ENCODE measurements around the gene CACNB2. TPM values are rescaled to one million over a fixed set of nuclear protein-coding genes. Genes with fewer than 3 reads are reported as not detected.

Gene CACNB2
- polyA plus RNA-seq, 3 donors, result 2.7 to 8.4 (median 3.1) TPM

DNA sequence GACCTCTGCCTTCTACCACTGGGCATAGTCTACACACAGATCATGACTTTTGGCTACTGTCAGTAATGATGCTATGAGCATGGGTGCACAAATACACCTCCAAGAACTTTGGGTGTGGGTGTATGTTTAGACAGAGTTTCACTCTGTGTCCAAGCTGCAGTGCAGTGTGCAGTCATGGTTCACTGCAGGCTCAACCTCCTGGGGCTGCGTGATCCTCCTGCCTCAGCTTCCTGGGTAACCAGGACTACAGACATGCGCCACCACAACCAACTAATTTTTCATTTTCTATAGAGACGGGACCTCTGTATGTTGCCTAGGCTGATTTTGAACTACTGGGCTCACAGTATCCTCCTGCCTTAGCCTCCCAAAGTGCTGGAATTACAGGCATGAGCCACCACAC is 316.8 kb downstream of the CACNB2 start:
- no peak for DNase-seq (ENCODE audit: extremely low read depth in 1 of 11, low read depth in 9 of 11, low spot score in 4 of 11)

DNA sequence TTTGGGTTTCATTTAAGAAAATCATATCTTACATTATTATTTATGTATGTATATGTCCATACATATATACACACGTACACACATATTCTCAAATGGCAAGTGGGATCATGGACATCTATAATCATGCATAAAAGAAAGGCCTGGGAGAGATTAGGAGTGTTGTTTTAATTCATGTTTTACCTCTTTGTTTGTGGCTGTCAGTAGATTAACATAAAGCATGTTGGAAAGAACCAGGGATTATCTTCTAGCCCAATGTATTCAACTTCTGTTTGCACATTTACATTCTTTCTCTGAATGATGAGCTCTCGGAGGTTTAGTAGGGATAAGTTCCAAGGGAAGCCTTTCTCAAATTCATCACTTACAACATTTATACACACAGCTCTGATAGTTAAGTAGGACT is 319.8 kb downstream of the CACNB2 start:
- DNase-seq (ENCODE audit: extremely low read depth in 1 of 11, low read depth in 9 of 11, low spot score in 4 of 11), result no peak

DNA sequence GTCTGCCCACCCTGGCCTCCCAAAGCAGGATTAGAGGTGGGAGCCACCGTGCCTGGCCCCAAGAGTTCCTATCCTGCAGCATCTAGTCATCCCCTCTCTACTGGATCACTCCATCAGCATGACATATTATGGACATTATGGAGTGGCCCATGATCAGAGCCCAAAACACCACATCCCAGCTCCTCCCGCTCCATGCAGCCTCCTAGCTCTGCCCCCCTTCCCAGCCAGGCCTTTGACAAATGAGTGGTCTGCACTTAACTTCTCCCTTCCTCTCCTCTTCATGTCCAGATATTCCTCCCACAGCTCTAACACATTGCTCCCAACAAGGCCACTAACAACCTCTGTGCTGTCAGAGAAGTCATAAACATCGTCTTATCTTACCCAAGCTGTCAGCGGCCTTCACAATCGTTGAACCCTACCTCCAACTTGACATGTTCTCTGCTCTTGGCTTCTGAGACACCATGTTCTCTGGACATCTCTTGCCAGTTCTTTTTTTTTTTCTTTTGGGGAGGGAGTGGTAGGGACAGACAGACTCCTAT is 323.5 kb downstream of the CACNB2 start:
- DNase-seq (ENCODE audit: extremely low read depth in 1 of 11, low read depth in 9 of 11, low spot score in 4 of 11), result no peak

DNA sequence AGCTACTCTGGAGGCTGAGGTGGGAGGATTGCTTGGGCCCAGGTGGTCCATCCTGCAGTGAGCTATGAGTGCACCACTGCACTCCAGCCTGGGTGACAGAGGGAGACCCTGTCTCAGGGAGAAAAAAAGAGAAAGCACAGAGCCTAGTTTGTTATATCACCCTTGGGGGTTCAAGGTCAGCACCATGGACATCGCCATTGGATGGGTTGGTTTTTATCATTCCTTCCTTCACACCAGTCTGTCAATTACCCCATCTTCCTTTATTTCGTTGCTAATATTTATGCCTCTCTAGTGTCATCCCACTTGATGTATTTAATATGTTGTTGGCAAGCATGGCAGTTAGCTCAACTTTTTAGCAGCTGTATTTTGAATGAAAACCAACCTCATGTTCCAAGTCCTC is 328.9 kb downstream of the CACNB2 start:
- DNase-seq (ENCODE audit: extremely low read depth in 1 of 11, low read depth in 9 of 11, low spot score in 4 of 11), result no peak

DNA sequence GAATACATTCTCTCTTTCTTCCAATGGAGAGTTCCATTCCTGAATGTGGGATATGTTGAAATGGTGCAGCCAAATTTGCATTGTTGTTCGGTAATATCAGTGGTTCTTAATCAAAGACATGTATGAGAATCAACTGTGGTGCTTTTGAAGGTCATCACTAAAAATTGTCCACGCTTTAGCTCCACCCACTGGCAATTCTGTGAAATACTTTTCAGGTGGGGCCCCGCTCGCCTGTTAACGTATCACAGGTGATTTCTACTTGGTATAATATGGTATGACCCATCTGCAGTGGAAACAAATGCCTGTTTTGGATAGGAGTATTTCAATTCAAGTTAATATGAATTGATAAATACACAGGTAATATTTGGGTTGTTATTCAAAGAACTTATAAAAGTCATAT is 332.8 kb downstream of the CACNB2 start:
- DNase-seq (ENCODE audit: extremely low read depth in 1 of 11, low read depth in 9 of 11, low spot score in 4 of 11), result no peak

DNA sequence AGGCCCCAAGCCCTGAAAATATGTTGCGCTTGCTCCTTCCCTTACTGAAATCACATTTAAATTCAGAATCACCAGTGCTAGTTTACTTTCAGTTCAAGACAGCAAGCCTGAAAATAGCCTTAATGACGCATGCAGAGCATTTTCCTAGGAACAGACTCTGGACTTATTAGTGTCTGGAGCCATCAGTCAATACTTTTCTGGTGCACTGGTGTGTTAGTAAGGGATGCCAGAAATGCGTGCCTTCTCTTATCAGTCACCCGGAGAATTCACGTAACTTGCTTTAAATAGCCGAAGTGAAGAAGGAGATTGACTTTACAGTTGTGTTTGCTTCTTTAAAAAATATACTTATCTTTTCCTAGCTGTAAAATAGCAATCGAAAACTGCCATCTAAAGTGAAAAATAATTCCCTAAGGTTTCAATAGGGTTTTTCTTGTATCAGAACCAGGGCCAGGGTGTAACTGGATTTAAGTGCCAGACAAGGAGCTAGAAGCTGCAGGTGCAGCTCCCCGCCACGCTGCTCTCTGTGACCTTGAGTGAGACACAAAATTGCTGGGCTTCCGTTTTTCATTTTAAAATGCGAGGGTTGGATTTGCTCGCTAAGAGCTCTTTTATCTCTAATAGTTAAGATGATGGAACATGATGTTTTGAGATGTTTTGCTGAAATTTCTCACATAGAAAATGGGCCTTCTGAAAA is 333.3 kb downstream of the CACNB2 start:
- DNase-seq (ENCODE audit: extremely low read depth in 1 of 11, low read depth in 9 of 11, low spot score in 4 of 11), result no peak

DNA sequence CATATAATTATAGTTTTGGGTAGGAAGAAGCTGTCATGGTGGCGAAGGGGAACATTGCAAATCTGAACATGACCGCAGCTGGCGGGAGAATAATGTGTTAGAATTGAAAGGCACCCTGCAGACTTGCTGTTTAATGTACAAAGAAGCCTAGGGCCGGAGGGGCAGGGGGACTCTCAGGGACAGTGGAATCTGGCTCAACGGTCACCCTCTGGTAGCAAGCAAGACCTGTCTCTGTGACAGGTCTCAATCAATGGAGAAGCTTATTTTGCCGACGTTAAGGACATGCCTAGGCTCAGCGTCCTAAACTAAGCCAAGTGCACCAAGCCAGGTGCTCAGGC is 333.9 kb downstream of the CACNB2 start:
- DNase-seq (ENCODE audit: extremely low read depth in 1 of 11, low read depth in 9 of 11, low spot score in 4 of 11), result no peak

DNA sequence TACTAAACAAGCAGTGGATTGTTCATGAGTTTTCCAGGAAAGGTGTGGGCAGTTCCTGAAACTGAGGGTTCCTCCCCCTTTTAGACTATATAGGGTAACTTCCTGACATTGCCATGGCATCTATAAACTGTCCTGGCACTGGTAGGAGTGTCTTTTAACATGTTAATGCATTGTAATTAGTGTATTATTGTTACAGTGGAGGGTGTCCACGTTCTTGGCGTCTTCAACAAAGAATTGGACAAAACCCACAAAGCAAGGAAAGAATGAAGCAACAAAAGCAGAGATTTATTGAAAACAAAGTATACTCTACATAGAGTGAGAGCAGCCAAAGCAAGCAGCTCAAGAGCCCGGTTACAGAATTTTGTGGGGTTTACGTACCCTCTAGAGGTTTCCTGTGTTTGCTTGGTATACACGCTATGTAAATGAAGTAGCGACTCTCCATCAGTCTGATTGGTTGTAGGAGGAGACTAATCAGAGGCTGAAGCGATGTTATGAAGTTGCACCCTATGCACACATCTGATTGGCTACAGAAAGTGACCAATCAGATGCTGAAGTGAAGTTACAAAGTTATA is 335.9 kb downstream of the CACNB2 start:
- no peak for DNase-seq (ENCODE audit: extremely low read depth in 1 of 11, low read depth in 9 of 11, low spot score in 4 of 11)

DNA sequence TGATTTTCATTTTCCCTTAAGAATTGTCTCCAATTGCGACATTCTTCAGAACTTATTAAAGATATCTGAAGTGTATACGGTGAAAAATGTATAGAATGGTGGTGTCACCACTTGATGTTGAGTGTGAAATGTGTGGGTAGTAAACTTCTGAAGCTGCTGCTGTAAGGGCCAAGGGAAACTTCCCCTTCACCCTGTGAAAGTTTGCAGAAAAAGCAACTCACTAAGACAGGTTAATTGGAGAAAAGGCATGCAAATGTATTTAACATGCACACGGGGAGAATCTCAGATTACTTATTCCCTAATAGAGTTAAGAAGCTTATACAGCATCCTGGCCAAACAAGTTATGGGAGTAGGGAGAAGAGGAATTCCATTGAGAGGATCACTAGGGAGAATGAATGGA is 338.1 kb downstream of the CACNB2 start:
- DNase-seq (ENCODE audit: extremely low read depth in 1 of 11, low read depth in 9 of 11, low spot score in 4 of 11), result no peak

DNA sequence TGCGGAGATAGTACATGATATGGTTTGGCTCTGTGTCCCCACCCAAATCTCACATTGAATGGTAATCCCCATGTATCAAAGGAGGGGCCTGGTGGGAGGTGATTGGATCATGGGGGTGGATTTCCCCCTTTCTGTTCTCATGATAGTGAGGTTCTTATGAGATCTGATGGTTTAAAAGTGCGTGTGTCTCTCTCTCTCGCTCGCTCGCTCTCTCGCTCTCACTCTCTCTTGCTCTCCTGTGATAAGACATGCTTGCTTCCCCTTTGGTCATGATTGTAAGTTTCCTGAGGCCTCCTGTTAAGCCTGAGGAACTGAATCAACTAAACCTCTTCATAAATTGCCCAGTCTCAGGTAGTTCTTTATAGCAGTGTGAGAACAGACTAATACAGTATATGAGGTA is 339.3 kb downstream of the CACNB2 start:
- DNase-seq (ENCODE audit: extremely low read depth in 1 of 11, low read depth in 9 of 11, low spot score in 4 of 11), result no peak

DNA sequence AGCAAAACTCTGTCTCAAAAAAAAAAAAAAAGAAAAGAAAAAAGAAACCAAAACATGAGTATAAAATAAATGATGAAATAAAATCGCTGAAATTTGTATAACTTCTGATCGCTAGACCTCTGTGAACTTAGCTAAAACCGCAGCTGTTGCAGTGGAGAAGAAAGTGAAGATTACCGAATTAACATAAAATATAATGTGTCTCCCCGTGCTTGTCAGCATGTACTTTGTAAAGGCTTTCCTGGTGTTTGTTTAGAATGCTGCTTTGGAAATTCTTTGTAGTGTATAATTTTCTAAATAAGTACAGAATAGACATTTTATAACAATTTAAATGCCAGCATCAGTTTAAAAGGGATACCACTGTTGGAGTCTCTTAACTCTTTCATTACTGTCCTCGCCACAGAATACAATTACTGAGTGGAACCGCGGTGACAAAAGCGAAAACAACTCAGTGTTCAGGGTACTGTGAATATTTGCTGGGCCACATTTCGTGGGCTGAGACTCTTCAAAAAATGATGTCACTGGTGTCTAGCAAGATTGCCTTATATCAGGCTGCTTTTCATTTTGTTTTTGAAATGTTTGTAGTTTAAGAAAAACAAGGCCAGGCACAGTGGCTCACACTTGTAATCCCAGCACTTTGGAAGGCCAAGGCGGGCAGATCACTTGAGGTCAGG is 343.4 kb downstream of the CACNB2 start:
- DNase-seq (ENCODE audit: extremely low read depth in 1 of 11, low read depth in 9 of 11, low spot score in 4 of 11), result no peak

DNA sequence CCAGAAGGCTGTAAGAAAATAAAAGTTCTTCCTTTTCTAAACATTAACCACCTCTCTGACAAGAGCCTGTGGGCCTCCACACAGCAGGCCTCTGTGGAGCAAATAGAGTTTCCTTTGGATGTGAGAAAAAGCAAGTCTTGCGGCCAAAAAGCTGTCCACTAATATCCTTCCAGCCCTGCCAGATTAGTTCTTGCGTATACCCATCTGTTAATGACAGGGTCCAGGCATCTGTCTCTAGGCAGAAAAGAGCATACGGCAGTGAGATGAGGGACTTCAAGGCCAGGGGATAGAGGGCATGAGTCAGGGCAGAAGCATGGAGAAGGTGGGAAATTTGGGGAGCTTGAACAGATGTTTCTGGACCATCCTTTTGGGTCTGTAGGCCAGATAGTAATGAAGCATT is 346.2 kb downstream of the CACNB2 start:
- no peak for DNase-seq (ENCODE audit: extremely low read depth in 1 of 11, low read depth in 9 of 11, low spot score in 4 of 11)

DNA sequence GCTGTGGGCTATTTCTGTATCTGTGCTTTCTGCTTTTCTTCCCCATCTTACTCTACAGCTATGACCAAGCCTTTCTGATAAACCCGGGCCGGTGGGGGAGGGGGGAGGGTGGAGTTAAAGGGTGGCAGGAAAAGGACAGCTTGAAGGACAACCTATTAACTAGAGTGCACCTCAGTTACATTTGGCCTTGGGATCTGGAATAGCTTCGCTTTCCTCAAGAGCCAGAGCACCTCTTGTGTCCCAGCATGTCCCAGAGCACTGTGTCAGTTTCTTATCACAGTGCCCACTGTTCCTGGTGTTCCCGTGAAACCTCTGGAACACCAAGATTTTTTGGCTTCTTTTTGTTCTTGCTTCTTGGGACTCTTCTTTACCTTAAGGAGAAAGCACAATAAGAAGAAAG is 350.5 kb downstream of the CACNB2 start:
- DNase-seq (ENCODE audit: extremely low read depth in 1 of 11, low read depth in 9 of 11, low spot score in 4 of 11), result no peak

DNA sequence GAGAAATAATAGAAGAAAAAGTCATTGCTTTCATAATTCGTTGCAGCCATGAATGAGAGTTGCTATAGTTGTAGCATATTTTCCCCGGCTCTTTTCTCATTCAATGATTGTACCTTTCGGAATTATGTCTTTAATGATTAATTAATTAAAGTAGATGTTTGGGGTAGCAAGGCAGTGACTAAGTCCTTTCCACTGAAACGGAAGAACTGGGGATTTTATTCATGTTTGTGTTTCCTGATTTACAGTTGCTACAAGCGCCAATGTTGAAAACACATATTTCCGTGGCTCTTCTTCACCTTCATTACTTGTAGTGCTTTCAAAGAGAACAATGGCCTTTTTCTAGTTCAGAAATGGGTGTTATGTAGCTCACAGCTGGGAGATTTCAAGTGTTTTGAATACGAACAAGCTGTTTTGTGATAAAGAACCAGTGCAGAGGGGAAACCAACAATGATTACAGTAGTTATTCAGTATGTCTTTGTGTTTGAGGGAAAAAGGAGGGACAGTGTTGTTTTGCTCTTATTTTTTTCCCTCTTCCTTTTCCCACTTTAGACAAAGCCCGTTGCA is 357.7 kb downstream of the CACNB2 start:
- DNase-seq (ENCODE audit: extremely low read depth in 1 of 11, low read depth in 9 of 11, low spot score in 4 of 11), result peak in 3 of 11 donors; percentile 8 to 24 (median 9)

DNA sequence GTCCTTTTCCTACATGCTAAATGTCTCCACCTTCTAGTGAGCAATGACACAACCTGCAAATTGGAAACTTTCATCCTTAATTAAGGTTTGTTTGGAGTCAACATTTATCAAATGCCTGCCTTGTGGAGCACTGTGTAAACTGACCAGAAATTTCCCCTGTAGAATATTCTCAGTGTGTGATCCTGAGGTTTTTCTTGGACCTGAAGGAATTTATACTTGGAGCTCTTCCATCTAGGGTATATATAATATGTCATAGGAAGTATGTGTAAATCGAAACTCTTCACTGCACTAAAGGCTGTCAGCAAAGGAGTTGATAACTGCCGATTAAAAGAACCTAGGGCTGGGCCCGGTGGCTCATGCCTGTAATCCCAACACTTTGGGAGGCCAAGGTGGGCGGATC is 358.8 kb downstream of the CACNB2 start:
- no peak for DNase-seq (ENCODE audit: extremely low read depth in 1 of 11, low read depth in 9 of 11, low spot score in 4 of 11)

DNA sequence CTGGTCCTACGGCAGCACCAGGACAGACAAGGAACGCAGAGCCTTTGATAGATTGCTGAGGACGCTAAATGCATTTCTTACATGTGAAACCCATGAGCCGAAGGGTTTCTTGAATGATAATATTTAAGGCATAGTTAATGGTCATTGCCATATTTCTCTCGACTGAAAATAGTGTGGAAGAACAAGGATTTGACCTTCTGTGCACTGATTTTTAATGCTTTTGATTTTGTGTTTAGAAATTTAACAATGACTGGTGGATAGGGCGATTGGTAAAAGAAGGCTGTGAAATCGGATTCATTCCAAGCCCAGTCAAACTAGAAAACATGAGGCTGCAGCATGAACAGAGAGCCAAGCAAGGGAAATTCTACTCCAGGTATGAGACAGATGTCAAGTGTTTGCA is 360.4 kb downstream of the CACNB2 start:
- DNase-seq (ENCODE audit: extremely low read depth in 1 of 11, low read depth in 9 of 11, low spot score in 4 of 11), result no peak

DNA sequence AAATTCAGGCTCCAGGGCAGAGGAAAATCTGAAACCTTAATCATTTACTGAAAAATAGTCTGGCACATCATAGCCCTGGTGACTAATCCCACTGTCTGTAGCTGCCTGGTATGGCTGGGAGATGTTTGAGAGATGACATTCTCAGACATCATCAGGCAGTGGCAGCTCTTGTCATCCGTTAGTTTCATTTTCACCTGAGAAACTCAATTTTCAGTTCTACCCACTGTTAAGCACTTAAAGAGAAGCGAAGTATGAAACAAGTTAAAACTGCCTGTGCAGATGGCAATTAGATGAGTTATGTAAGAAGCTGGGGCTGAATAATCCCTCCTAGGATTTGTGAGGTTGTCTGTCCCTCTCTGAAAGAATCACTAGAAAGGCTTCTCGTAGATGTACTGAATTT is 361.0 kb downstream of the CACNB2 start:
- DNase-seq (ENCODE audit: extremely low read depth in 1 of 11, low read depth in 9 of 11, low spot score in 4 of 11), result no peak

DNA sequence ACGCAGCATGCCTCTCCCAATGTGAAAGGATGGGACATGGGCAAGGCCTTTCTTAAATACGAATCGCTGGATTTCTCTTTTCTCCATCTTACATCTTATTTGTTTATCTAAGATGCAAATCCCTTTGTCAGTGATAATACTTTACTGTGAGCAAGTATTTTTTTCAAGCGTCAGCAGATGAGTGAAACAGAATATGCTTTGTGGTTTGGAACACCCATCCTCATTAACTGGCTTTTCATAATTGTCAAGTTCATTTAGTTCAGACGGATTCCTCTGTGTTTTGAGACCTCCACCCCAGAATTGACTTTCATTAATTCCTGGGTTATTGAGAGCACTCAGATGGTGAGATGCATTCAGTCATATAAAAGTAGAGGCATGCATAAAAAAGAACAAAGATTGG is 361.4 kb downstream of the CACNB2 start:
- DNase-seq (ENCODE audit: extremely low read depth in 1 of 11, low read depth in 9 of 11, low spot score in 4 of 11), result no peak

DNA sequence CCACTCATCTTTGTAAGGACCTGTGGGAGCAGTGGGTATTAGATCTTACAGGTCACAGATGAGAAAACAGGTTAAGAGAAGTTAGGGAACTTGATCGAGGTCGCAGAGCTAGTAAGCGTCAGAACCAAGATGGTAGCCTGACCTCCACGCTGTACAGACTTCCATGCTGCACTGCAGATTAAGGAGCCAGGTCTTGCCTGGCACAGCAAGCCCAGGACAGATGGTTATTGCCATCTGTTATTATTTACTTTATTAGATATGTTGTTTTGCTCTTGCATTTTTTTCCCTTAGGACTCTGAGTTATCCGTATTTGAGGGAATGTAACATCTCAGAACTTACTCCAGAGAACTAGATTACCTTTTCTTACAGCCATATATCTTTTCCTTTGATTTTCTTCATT is 363.9 kb downstream of the CACNB2 start:
- no peak for DNase-seq (ENCODE audit: extremely low read depth in 1 of 11, low read depth in 9 of 11, low spot score in 4 of 11)

DNA sequence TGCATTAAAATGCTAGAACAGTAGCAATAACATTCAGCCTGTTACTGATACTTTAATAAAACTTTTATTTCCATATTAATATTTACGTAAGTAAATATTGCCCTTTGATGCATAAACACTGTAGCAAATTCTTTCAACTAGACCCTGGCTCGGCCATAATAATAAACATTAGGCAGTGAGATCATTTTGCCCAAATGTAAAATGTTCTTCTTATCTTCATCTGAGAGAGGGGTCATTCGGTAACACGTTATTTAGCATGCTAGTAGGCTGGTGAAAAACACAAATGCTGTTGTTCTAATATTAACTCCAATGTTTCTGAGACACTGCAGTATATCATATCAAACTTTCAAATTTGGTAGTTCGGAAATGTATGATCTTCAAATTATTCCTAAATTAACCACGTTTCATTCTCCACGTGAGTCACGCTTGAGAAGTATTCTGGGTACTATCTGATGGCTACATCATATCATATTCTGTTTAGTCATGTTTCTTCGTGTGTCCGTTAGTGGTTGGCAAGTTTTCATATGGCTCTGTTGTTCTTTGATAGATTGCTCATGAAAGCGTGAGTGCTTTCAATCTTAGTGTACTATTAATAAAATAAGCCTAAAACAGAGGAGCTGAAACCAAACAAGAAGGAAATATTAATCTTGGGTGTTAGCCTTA is 365.4 kb downstream of the CACNB2 start:
- no peak for DNase-seq (ENCODE audit: extremely low read depth in 1 of 11, low read depth in 9 of 11, low spot score in 4 of 11)

Data from renal cortex interstitium (tissue), 11 donors.